HEK293T (cell line): ENCODE measurements around the gene MDH1B.

Experiments
- BHLHE40 ChIP-seq: fragments of 450-650 bp; IDR thresholded peaks from 2 replicates; pipeline ENCODE4 v1.6.1; 2016; ENCODE audit warnings: mild to moderate bottlenecking, moderate library complexity, borderline replicate concordance
- CTBP1 ChIP-seq: fragments of 450-650 bp; IDR thresholded peaks from 2 replicates; pipeline ENCODE4 v1.6.1; 2016; ENCODE audit warnings: borderline replicate concordance
- ELF4 ChIP-seq: fragments of 450-650 bp; IDR thresholded peaks from 2 replicates; pipeline ENCODE4 v1.6.1; 2017; ENCODE audit warnings: antibody characterized with exemption
- FOXA1 ChIP-seq: fragments of 450-650 bp; IDR thresholded peaks from 2 replicates; pipeline ENCODE4 v1.6.1; 2016; ENCODE audit warnings: mild to moderate bottlenecking
- FOXK2 ChIP-seq: fragments of 450-650 bp; IDR thresholded peaks from 2 replicates; pipeline ENCODE4 v1.6.1; 2016; ENCODE audit warnings: mild to moderate bottlenecking
- HDGF ChIP-seq: fragments of 450-650 bp; IDR thresholded peaks from 2 replicates; pipeline ENCODE4 v1.6.1; 2017; ENCODE audit warnings: antibody characterized with exemption, borderline replicate concordance
- L3MBTL2 ChIP-seq: fragments of 450-650 bp; conservative IDR thresholded peaks from 2 replicates; pipeline ENCODE4 v1.6.1; 2016; ENCODE audit warnings: mild to moderate bottlenecking
- LEF1 ChIP-seq: fragments of 450-650 bp; IDR thresholded peaks from 2 replicates; pipeline ENCODE4 v1.6.1; 2017; ENCODE audit warnings: mild to moderate bottlenecking, borderline replicate concordance
- SP1 ChIP-seq: fragments of 450-650 bp; IDR thresholded peaks from 2 replicates; pipeline ENCODE4 v1.6.1; 2017
- SUZ12 ChIP-seq: fragments of 450-650 bp; IDR thresholded peaks from 2 replicates; pipeline ENCODE4 v1.6.1; 2016; ENCODE audit warnings: mild to moderate bottlenecking
- ZNF384 ChIP-seq: fragments of 450-650 bp; IDR thresholded peaks from 2 replicates; pipeline ENCODE4 v1.6.1; 2016

- TF ChIP-seq SUZ12 (no peak), ZNF384 (no peak), BHLHE40 (no peak), L3MBTL2 (no peak), SP1 (no peak), CTBP1 (no peak), FOXA1 (no peak), HDGF (no peak), FOXK2 (no peak), LEF1 (no peak), ELF4 (no peak)
These were observed 76.1 kb downstream of the MDH1B start for GRCh38 chr2:206688990-206689389.
